ENCODE results near the gene TOMM20L. TPM values are rescaled to one million over a fixed set of nuclear protein-coding genes. Genes with fewer than 3 reads are reported as not detected.

Gene TOMM20L
- total RNA-seq, 1 experiment from 2014 or later = not detected

- no peak overlapping the region for H2AFZ ChIP-seq (ENCODE audit: low read depth, low read length, poor library complexity, severe bottlenecking)
- no peaks in the 10 kb centered on the region for H3K27me3 ChIP-seq (ENCODE audit: insufficient read depth, low read length)
- H3K4me1 ChIP-seq (ENCODE audit: control insufficient read depth in 1 of 2, insufficient read depth in 2 of 2, low read length in 2 of 2) = no peaks in the 10 kb centered on the region
- ChIA-PET POLR2A (no interaction called here), CTCF (no interaction called here), RAD21 (ENCODE audit: low non-redundant PET in 1 of 2, low total read pairs in 2 of 2, uncharacterized antibody in 2 of 2, unreplicated experiment in 2 of 2) (no interaction called here)
- H3K9me3 ChIP-seq (ENCODE audit: control insufficient read depth in 1 of 2, insufficient read depth in 1 of 2, low read depth in 1 of 2, low read length in 2 of 2) = no peaks in the 10 kb centered on the region
- no peak overlapping the region for H3K4me3 ChIP-seq (replicated peaks in 1 of 2; ENCODE audit: low read depth in 1 of 2, low read length in 2 of 2)
- ATAC-seq (no peak), DNase-seq (ENCODE audit: low read depth, low spot score) (no peak)
- no peaks in the 10 kb centered on the region for H3K9me2 ChIP-seq (ENCODE audit: insufficient read depth)
- no peak overlapping the region for H3K4me2 ChIP-seq (ENCODE audit: low read length)
- H3K36me3 ChIP-seq (ENCODE audit: control insufficient read depth in 1 of 2, insufficient read depth in 2 of 2, low read length in 2 of 2) = peaks cover 0 to 17% of the 10 kb centered on the region in 2 experiments; a peak in 2 of 4 replicates
- intact Hi-C loops (cut with micrococcal nuclease) = no loop called here
- H4K20me1 ChIP-seq (ENCODE audit: insufficient read depth) = no peaks in the 10 kb centered on the region
- no peaks in the 10 kb centered on the region for H3K79me2 ChIP-seq (ENCODE audit: insufficient read depth, low read length)
- no peak overlapping the region for H3K9ac ChIP-seq (ENCODE audit: low read length)
- no peak overlapping the region for H3K27ac ChIP-seq (ENCODE audit: low read depth, low read length)
- no TSS peak for BruUV-seq (replicated peaks)
- TF ChIP-seq EZH2phosphoT487 (IDR thresholded peaks at IDR 0.05; ENCODE audit: borderline replicate concordance) (no peak), MAX (IDR thresholded peaks at IDR 0.05) (no peak), SP1 (IDR thresholded peaks at IDR 0.05; ENCODE audit: low read depth) (no peak), RAD21 (IDR thresholded peaks at IDR 0.05; ENCODE audit: low read depth) (no peak), SRF (IDR thresholded peaks at IDR 0.05; ENCODE audit: low read depth) (no peak), CBX3 (IDR thresholded peaks at IDR 0.05; ENCODE audit: low read depth) (no peak), REST (IDR thresholded peaks at IDR 0.05; ENCODE audit: low read depth) (no peak), CTCF (IDR thresholded peaks at IDR 0.05 in 2 of 3, conservative IDR thresholded peaks at IDR 0.05 in 1 of 3; ENCODE audit: borderline replicate concordance in 1 of 3, insufficient read depth in 1 of 3, low read depth in 2 of 3, low read length in 2 of 3) (no peak), EGR1 (IDR thresholded peaks at IDR 0.05; ENCODE audit: low read depth) (no peak), ZFX (IDR thresholded peaks at IDR 0.05) (no peak), SIN3A (IDR thresholded peaks at IDR 0.05; ENCODE audit: low read depth) (no peak), ATF3 (IDR thresholded peaks at IDR 0.05) (no peak), ZBTB33 (IDR thresholded peaks at IDR 0.05; ENCODE audit: extremely low read depth, insufficient replicate concordance, low read length) (no peak), EZH2 (IDR thresholded peaks at IDR 0.05) (no peak), CEBPB (IDR thresholded peaks at IDR 0.05; ENCODE audit: low read depth) (no peak), JUND (IDR thresholded peaks at IDR 0.05) (no peak), FOSL1 (IDR thresholded peaks at IDR 0.05; ENCODE audit: low read depth) (no peak), POLR2AphosphoS5 (IDR thresholded peaks at IDR 0.05; ENCODE audit: low read depth, low read length) (no peak), YY1 (IDR thresholded peaks at IDR 0.05; ENCODE audit: extremely low read depth, insufficient replicate concordance, low read depth, low read length) (no peak)
Measured at GRCh38 chr14:58367296-58367695, 28.4 kb upstream of the TOMM20L start.

All from HCT116 (cell line).